SU-DHL-6 (cell line): ENCODE results near the gene GABRB3.

ENCODE experiments used
- H2AFZ ChIP-seq: fragments of 200-600 bp; sonication (generic); 2 replicates; pipeline ENCODE4 v1.6.1; 2014; ENCODE audit warnings: low read depth, mild to moderate bottlenecking, moderate library complexity, mixed read lengths, antibody characterized with exemption, low read length; ENCODE audit not compliant: severe bottlenecking
- H3F3A ChIP-seq: fragments of 200-600 bp; shearing (Covaris generic); 2 replicates; pipeline ENCODE4 v1.6.0; 2016; ENCODE audit warnings: antibody characterized with exemption, mild to moderate bottlenecking; ENCODE audit not compliant: insufficient read depth
- H3K27ac ChIP-seq: fragments of 200-600 bp; sonication (generic); 2 replicates; pipeline ENCODE4 v1.5.1; 2016; ENCODE audit warnings: low read depth, mild to moderate bottlenecking, low read length, moderate library complexity, mixed read lengths
- H3K27me3 ChIP-seq: fragments of 200-600 bp; sonication (generic), shearing (Covaris generic); 2 replicates; pipeline ENCODE4 v1.6.0; 2014; ENCODE audit warnings: mild to moderate bottlenecking, low read length
- H3K36me3 ChIP-seq: fragments of 200-600 bp; sonication (generic); 2 replicates; pipeline ENCODE4 v1.6.1; 2014; ENCODE audit warnings: mild to moderate bottlenecking, low read length, mixed read lengths
- H3K4me2 ChIP-seq: fragments of 300-600, 200-600 bp; shearing (Covaris generic), sonication (generic); 2 replicates; pipeline ENCODE4 v1.6.0; 2014; ENCODE audit warnings: low read length, low read depth, mild to moderate bottlenecking; ENCODE audit not compliant: poor library complexity, severe bottlenecking
- H3K4me3 ChIP-seq: fragments of 200-600 bp; sonication (generic); 2 replicates; pipeline ENCODE4 v1.5.1; 2014; ENCODE audit warnings: antibody characterized with exemption, low read length, mild to moderate bottlenecking, mixed read lengths; ENCODE audit not compliant: insufficient read depth, poor library complexity, severe bottlenecking
- H3K79me2 ChIP-seq: fragments of 200-600 bp; sonication (generic); 2 replicates; pipeline ENCODE4 v1.6.1; 2014; ENCODE audit warnings: mild to moderate bottlenecking, low read length, moderate library complexity; ENCODE audit not compliant: insufficient read depth
- H3K9ac ChIP-seq: fragments of 200-600 bp; sonication (generic); 2 replicates; pipeline ENCODE4 v1.7.0; 2014; ENCODE audit warnings: mild to moderate bottlenecking, low read length
- H3K9me2 ChIP-seq: fragments of 200-600 bp; sonication (generic); replicated peaks from 2 replicates; pipeline ENCODE4 v1.6.1; 2014; ENCODE audit warnings: low read length; ENCODE audit not compliant: insufficient read depth
- H3K9me3 ChIP-seq: fragments of 200-600 bp; sonication (generic); 2 replicates; pipeline ENCODE4 v1.6.1; 2014; ENCODE audit warnings: low read length, mixed read lengths; ENCODE audit not compliant: insufficient read depth
- H4K20me1 ChIP-seq: fragments of 200-600 bp; sonication (generic); 2 replicates; pipeline ENCODE4 v1.6.1; 2014; ENCODE audit warnings: low read depth, mild to moderate bottlenecking, antibody characterized with exemption, low read length, moderate library complexity, mixed read lengths
- EZH2phosphoT487 ChIP-seq: fragments of 200-600 bp; sonication (generic), shearing (Covaris generic); conservative IDR thresholded peaks from 2 replicates; pipeline ENCODE4 v1.6.1; 2018; ENCODE audit warnings: mild to moderate bottlenecking, antibody characterized with exemption, low read length, moderate library complexity, mixed read lengths
- TF ChIP-seq, protein P1 (sequence below): fragments of 200-600 bp; sonication (generic); IDR thresholded peaks from one replicate; pipeline ENCODE4 v1.5.1; 2017; ENCODE audit warnings: antibody characterized with exemption, mild to moderate bottlenecking, low read length, moderate library complexity; ENCODE audit not compliant: insufficient read depth, poor library complexity, severe bottlenecking

GABRB3 gene

DNA sequence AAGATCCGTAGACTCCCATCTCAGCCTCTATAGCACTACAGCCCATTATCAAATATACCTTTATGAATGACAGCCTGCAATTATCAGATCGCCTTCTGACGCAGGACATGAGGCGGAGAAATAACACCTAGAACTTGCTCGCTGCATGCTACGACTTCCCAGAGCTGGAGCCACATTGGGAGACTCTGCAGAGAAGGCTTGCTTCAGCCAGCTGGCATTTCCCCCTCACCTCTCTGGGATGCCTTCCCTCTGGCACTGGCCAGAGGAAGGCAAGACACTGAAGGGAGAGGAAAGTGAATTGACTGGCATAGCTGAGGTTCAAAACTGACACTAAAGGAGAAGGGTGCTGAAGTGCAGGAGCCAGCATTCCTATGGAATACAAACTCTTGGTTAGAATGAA, 131.7 kb downstream of the GABRB3 start:
- TF ChIP-seq EZH2phosphoT487: no peak
- H3K4me3 ChIP-seq: no peak overlapping the region
- no peak overlapping the region for H3K9ac ChIP-seq
- no peaks in the 10 kb centered on the region for H3F3A ChIP-seq
- no peak overlapping the region for H3K27ac ChIP-seq
- H2AFZ ChIP-seq: no peak overlapping the region
- no peaks in the 10 kb centered on the region for H3K9me2 ChIP-seq
- H4K20me1 ChIP-seq: no peaks in the 10 kb centered on the region
- H3K4me2 ChIP-seq: no peak overlapping the region
- no peaks in the 10 kb centered on the region for H3K36me3 ChIP-seq
- no peaks in the 10 kb centered on the region for H3K79me2 ChIP-seq
- H3K9me3 ChIP-seq: no peaks in the 10 kb centered on the region
- H3K27me3 ChIP-seq: no peaks in the 10 kb centered on the region

DNA sequence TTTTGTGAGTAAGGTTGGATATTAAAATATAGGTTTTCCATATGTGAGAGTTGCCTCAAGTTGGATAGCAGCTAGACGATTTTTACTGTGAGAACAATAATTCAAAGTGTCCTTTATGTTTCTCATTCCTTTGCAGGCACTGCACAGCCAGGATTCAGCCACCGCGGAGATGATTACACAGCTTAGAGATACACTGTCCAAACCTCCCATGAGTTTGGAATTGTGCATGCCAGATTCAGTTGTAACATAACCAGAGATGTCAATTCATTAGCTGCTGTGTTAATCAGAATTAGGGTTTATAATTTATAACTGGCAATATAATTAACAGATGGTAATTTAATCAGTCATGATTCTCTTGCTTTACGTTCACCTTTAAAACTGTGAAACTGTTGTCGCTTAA, 132.3 kb downstream of the GABRB3 start:
- Histone ChIP-seq H4K20me1 (no peaks in the 10 kb centered on the region), H2AFZ (no peak overlapping the region), H3K4me3 (no peak overlapping the region), H3K4me2 (no peak overlapping the region), H3K9me2 (no peaks in the 10 kb centered on the region), H3K9ac (no peak overlapping the region), H3K27me3 (no peaks in the 10 kb centered on the region), H3K79me2 (no peaks in the 10 kb centered on the region), H3K9me3 (no peaks in the 10 kb centered on the region), H3F3A (no peaks in the 10 kb centered on the region), H3K36me3 (no peaks in the 10 kb centered on the region), H3K27ac (no peak overlapping the region)
- TF ChIP-seq, protein P1, sequence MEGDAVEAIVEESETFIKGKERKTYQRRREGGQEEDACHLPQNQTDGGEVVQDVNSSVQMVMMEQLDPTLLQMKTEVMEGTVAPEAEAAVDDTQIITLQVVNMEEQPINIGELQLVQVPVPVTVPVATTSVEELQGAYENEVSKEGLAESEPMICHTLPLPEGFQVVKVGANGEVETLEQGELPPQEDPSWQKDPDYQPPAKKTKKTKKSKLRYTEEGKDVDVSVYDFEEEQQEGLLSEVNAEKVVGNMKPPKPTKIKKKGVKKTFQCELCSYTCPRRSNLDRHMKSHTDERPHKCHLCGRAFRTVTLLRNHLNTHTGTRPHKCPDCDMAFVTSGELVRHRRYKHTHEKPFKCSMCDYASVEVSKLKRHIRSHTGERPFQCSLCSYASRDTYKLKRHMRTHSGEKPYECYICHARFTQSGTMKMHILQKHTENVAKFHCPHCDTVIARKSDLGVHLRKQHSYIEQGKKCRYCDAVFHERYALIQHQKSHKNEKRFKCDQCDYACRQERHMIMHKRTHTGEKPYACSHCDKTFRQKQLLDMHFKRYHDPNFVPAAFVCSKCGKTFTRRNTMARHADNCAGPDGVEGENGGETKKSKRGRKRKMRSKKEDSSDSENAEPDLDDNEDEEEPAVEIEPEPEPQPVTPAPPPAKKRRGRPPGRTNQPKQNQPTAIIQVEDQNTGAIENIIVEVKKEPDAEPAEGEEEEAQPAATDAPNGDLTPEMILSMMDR: no peak
- TF ChIP-seq EZH2phosphoT487: no peak

DNA sequence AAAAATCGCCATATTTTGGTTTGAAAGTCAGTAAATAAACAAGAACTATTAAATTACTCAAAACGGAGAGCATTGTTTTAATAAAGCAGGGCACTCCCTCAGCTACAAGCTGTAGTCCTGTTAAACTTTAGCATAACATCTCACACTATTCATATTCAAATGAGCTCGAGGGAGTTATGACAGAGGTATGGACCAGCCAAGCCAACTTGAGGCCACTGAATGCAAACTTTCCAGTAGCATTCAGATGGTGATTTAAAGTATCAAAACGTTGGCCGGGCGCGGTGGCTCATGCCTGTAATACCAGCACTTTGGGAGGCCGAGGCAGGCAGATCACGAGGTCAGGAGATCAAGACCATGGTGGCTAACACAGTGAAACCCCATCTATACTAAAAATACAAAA, 132.9 kb downstream of the GABRB3 start:
- Histone ChIP-seq H3K27me3 (no peaks in the 10 kb centered on the region), H3K4me2 (no peak overlapping the region), H3K27ac (no peak overlapping the region), H4K20me1 (no peaks in the 10 kb centered on the region), H3K79me2 (no peaks in the 10 kb centered on the region), H3K36me3 (no peaks in the 10 kb centered on the region), H3K4me3 (no peak overlapping the region), H3K9me3 (no peaks in the 10 kb centered on the region), H3K9me2 (no peaks in the 10 kb centered on the region), H3F3A (no peaks in the 10 kb centered on the region), H2AFZ (no peak overlapping the region), H3K9ac (no peak overlapping the region)
- TF ChIP-seq EZH2phosphoT487: no peak
- TF ChIP-seq, protein P1: no peak

DNA sequence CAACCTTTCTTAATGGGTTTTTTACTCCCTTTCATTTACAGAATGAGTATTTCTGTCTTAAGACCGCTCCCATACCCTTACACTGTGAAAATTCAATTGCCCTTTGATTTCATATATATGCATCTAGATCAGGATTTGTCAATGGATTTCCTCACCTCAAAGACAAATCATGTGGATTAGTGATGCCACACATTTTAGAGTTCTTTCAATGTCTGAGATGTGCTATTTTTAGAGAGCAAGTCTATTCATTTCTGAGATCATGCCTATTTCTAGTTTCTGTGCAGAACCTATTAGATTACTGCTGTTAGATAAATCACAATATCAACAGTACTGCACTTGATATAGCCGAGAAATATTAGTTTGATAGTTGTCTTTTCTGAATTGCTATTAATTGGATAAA, 137.3 kb downstream of the GABRB3 start:
- Histone ChIP-seq H2AFZ (no peak overlapping the region), H3K4me2 (no peak overlapping the region), H4K20me1 (no peaks in the 10 kb centered on the region), H3K27me3 (no peaks in the 10 kb centered on the region), H3K9me3 (no peaks in the 10 kb centered on the region), H3K27ac (no peak overlapping the region), H3K36me3 (no peaks in the 10 kb centered on the region), H3K9ac (no peak overlapping the region), H3K79me2 (no peaks in the 10 kb centered on the region), H3K9me2 (no peaks in the 10 kb centered on the region), H3K4me3 (no peak overlapping the region), H3F3A (peaks cover 19% of the 10 kb centered on the region)
- TF ChIP-seq, protein P1: no peak
- TF ChIP-seq EZH2phosphoT487: no peak
